ENCODE measurements around the gene HK1.
A peak's percentile ranks its signal among the peaks of the same experiment; 100 is the strongest.

The HK1 gene

GRCh38 chr10:69254877-69255276 is 23.4 kb upstream of the HK1 start:
- POLR2A ChIA-PET, result interaction anchor here (0.5 kb wide), 1 partner anchor 19 kb away, joined by 3 read pairs; no protein-coding TSS in a partner anchor
- H3K36me3 ChIP-seq (ENCODE audit: control insufficient read depth in 2 of 2, insufficient read depth in 1 of 2, low read length in 2 of 2), result no peaks in the 10 kb centered on the region
- no peak overlapping the region for H3K27ac ChIP-seq (ENCODE audit: extremely low read depth, low read depth, low read length)
- no peak overlapping the region for H3K4me3 ChIP-seq (ENCODE audit: low read depth, low read length)
- H3K4me1 ChIP-seq (ENCODE audit: control insufficient read depth, insufficient read depth, low read length), result no peaks in the 10 kb centered on the region
- CTCF ChIA-PET, result interaction anchor here (0.8 kb wide), 1 partner anchor 32 kb away, joined by 3 read pairs; no protein-coding TSS in a partner anchor
- TF ChIP-seq ZNF549 (tag by site-specific recombination; IDR thresholded peaks at IDR 0.05) (no peak), REST (tag by site-specific recombination; IDR thresholded peaks at IDR 0.05) (peak; percentile 80), SALL2 (tag by site-specific recombination; IDR thresholded peaks at IDR 0.05; ENCODE audit: borderline replicate concordance) (no peak)
- no peaks in the 10 kb centered on the region for H3K9me3 ChIP-seq (ENCODE audit: control insufficient read depth, insufficient read depth, low read depth, low read length)

DNA sequence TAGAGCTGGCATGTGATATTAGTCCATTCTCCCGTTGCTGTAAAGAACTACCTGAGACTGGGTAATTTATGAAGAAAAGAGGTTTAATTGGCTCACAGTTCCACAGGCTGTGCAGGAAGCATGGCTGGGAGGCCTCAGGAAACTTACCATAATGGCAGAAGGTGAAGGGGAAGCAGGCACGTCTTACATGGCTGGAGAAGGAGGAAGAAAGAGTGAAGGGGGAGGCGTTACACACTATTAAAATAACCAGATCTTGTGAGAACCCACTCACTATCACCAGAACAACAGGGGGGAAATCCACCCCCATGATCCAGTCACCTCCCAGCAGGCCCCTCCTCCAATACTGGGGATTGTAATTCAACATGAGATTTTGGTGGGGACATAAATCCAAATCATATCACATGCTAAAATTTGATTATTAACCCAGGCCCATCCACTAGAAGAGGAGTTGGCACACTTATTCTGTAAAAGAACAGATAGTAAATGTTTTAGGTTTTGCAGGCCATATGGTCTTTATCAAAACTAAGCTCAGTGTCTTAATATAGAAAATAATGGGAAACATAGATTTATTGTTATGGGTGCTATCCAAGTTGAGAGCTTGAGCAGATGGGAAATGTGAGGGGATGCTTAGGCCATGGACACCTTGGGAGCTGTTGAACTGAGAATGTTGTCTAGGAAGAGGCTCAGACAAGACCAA is 18.6 kb upstream of the HK1 start:
- H3K27ac ChIP-seq (ENCODE audit: extremely low read depth, low read depth, low read length), result no peak overlapping the region
- H3K9me3 ChIP-seq (ENCODE audit: control insufficient read depth, insufficient read depth, low read depth, low read length), result no peaks in the 10 kb centered on the region
- ChIA-PET CTCF (interaction anchor here (0.6 kb wide), 1 partner anchor 9 kb away, joined by 6 read pairs; no protein-coding TSS in a partner anchor), POLR2A (no interaction called here)
- TF ChIP-seq KLF17 (tag by site-specific recombination; IDR thresholded peaks at IDR 0.05), result no peak
- no peak for TF ChIP-seq TRIM28 (IDR thresholded peaks at IDR 0.05; ENCODE audit: borderline replicate concordance, low read length)
- TF ChIP-seq ZNF501 (tag by site-specific recombination; IDR thresholded peaks at IDR 0.05), result no peak
- no peak for TF ChIP-seq BCL6B (tag by site-specific recombination; IDR thresholded peaks at IDR 0.05)
- no peak for TF ChIP-seq ZNF571 (tag by site-specific recombination; IDR thresholded peaks at IDR 0.05)
- no peak for TF ChIP-seq ZNF548 (tag by site-specific recombination; IDR thresholded peaks at IDR 0.05)
- no peaks in the 10 kb centered on the region for H3K36me3 ChIP-seq (ENCODE audit: control insufficient read depth in 2 of 2, insufficient read depth in 1 of 2, low read length in 2 of 2)
- H3K4me3 ChIP-seq (ENCODE audit: low read depth, low read length), result no peak overlapping the region
- H3K4me1 ChIP-seq (ENCODE audit: control insufficient read depth, insufficient read depth, low read length), result no peaks in the 10 kb centered on the region

DNA sequence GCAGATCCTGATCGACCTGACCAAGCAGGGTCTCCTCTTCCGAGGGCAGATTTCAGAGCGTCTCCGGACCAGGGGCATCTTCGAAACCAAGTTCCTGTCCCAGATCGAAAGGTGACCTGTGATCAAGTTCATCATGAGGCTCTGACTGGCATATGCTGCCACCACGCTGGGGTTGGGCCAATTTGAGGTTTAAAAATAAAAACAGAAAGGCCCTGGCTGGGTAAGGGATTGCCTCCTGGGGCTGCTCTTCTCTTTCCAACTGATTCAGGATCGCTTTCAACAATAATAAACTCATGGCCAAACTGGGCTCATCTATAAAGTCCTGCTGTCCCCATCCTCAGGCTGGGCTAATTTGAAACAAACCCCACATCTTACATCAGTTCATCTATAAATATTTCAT is 17.1 kb upstream of the HK1 start:
- no peak overlapping the region for H3K27ac ChIP-seq (ENCODE audit: extremely low read depth, low read depth, low read length)
- no peaks in the 10 kb centered on the region for H3K36me3 ChIP-seq (ENCODE audit: control insufficient read depth in 2 of 2, insufficient read depth in 1 of 2, low read length in 2 of 2)
- no peaks in the 10 kb centered on the region for H3K9me3 ChIP-seq (ENCODE audit: control insufficient read depth, insufficient read depth, low read depth, low read length)
- H3K4me1 ChIP-seq (ENCODE audit: control insufficient read depth, insufficient read depth, low read length), result no peaks in the 10 kb centered on the region
- no peak overlapping the region for H3K4me3 ChIP-seq (ENCODE audit: low read depth, low read length)
- POLR2A ChIA-PET, result no interaction called here
- CTCF ChIA-PET, result no interaction called here
- TF ChIP-seq GLI2 (tag by site-specific recombination; IDR thresholded peaks at IDR 0.05; ENCODE audit: borderline replicate concordance, low read depth) (no peak), ZBTB17 (tag by site-specific recombination; IDR thresholded peaks at IDR 0.05) (no peak), ZNF239 (tag by site-specific recombination; IDR thresholded peaks at IDR 0.05) (no peak), ZNF114 (tag by site-specific recombination; IDR thresholded peaks at IDR 0.05) (no peak), MZF1 (tag by site-specific recombination; IDR thresholded peaks at IDR 0.05; ENCODE audit: borderline replicate concordance) (no peak), ZNF776 (tag by site-specific recombination; IDR thresholded peaks at IDR 0.05; ENCODE audit: borderline replicate concordance) (no peak), ZNF184 (tag by site-specific recombination; IDR thresholded peaks at IDR 0.05) (no peak)
- TF ChIP-seq, protein P1, sequence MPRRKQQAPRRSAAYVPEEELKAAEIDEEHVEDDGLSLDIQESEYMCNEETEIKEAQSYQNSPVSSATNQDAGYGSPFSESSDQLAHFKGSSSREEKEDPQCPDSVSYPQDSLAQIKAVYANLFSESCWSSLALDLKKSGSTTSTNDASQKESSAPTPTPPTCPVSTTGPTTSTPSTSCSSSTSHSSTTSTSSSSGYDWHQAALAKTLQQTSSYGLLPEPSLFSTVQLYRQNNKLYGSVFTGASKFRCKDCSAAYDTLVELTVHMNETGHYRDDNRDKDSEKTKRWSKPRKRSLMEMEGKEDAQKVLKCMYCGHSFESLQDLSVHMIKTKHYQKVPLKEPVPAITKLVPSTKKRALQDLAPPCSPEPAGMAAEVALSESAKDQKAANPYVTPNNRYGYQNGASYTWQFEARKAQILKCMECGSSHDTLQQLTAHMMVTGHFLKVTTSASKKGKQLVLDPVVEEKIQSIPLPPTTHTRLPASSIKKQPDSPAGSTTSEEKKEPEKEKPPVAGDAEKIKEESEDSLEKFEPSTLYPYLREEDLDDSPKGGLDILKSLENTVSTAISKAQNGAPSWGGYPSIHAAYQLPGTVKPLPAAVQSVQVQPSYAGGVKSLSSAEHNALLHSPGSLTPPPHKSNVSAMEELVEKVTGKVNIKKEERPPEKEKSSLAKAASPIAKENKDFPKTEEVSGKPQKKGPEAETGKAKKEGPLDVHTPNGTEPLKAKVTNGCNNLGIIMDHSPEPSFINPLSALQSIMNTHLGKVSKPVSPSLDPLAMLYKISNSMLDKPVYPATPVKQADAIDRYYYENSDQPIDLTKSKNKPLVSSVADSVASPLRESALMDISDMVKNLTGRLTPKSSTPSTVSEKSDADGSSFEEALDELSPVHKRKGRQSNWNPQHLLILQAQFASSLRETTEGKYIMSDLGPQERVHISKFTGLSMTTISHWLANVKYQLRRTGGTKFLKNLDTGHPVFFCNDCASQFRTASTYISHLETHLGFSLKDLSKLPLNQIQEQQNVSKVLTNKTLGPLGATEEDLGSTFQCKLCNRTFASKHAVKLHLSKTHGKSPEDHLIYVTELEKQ (tag by site-specific recombination; IDR thresholded peaks at IDR 0.05; ENCODE audit: borderline replicate concordance), result no peak
- TF ChIP-seq, protein P2, sequence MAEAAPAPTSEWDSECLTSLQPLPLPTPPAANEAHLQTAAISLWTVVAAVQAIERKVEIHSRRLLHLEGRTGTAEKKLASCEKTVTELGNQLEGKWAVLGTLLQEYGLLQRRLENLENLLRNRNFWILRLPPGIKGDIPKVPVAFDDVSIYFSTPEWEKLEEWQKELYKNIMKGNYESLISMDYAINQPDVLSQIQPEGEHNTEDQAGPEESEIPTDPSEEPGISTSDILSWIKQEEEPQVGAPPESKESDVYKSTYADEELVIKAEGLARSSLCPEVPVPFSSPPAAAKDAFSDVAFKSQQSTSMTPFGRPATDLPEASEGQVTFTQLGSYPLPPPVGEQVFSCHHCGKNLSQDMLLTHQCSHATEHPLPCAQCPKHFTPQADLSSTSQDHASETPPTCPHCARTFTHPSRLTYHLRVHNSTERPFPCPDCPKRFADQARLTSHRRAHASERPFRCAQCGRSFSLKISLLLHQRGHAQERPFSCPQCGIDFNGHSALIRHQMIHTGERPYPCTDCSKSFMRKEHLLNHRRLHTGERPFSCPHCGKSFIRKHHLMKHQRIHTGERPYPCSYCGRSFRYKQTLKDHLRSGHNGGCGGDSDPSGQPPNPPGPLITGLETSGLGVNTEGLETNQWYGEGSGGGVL (tag by site-specific recombination; IDR thresholded peaks at IDR 0.05), result no peak

All from HEK293 (cell line).